Thyroid gland (tissue), 4 donors: ENCODE results near the gene POGK. TPM values are rescaled to one million over a fixed set of nuclear protein-coding genes. Genes with fewer than 3 reads are reported as not detected.

ENCODE experiments used
- DNase-seq, 2 donors: peaks; one replicate each; pipeline ENCODE4 v3.0.0-alpha.2; 2019
- H3K27ac ChIP-seq, 3 donors: fragments of 200-600 bp; sonication (generic); 1 replicate in 2 of 3; 2 replicates in 1 of 3; pipeline ENCODE4 v1.5.1; 2016 to 2019; ENCODE audit warnings: mild to moderate bottlenecking in 1 of 3, moderate library complexity in 1 of 3
- H3K27me3 ChIP-seq: fragments of 200-600 bp; sonication (generic); one replicate; pipeline ENCODE4 v1.5.1; 2019
- H3K36me3 ChIP-seq, 2 donors: fragments of 200-600 bp; sonication (generic); one replicate each; pipeline ENCODE4 v1.5.1; 2016 to 2019
- H3K4me1 ChIP-seq, 2 donors: fragments of 200-600 bp; sonication (generic); one replicate each; pipeline ENCODE4 v1.5.1; 2017 to 2019
- H3K4me3 ChIP-seq, 3 donors: fragments of 200-600 bp; sonication (generic); replicated peaks in 1 of 3; 1 replicate in 2 of 3; 2 replicates in 1 of 3; pipeline ENCODE4 v1.5.1; 2016; ENCODE audit warnings: mild to moderate bottlenecking in 1 of 3
- H3K9me3 ChIP-seq: fragments of 200-600 bp; sonication (generic); one replicate; pipeline ENCODE4 v1.5.1; 2017
- CTCF ChIP-seq, 6 experiments: fragments of 200-600 bp in 3 of 6; fragments of 450-650 bp in 3 of 6; sonication (generic) in 3 of 6; IDR thresholded peaks; one replicate each; pipeline ENCODE4 v1.5.1; 2016 to 2019; ENCODE audit warnings: antibody characterized with exemption in 6 of 6, mild to moderate bottlenecking in 2 of 6, inconsistent platforms in 1 of 6, moderate library complexity in 1 of 6
- POLR2A ChIP-seq, 2 donors: fragments of 450-650 bp; IDR thresholded peaks; one replicate each; pipeline ENCODE4 v1.6.1; 2017; ENCODE audit warnings: antibody characterized with exemption in 2 of 2, mild to moderate bottlenecking in 2 of 2, moderate library complexity in 1 of 2
- WGBS, 2 donors: methylation state at CpG; one replicate each; pipeline ENCODE4 v1.1.5; 2017; 5-methylcytosine and 5-hydroxymethylcytosine counted together
- intact Hi-C: fragments of 100-400 bp; cut with DNase I; formaldehyde crosslinking; loops from one replicate; pipeline ENCODE4 v1.15.1; 2023
- total RNA-seq, 4 donors: library from RNA; depleted of rRNA; stranded (reverse); fragments of >200 nt; gene quantifications; one replicate each; pipeline ENCODE4 v1.2.3, GENCODE V29; 2016

POGK gene
- total RNA-seq, 4 donors from 2014 or later, result 31.4 to 41.4 (median 33.7) TPM

GRCh38 chr1:166843769-166844596 is 4.7 kb downstream of the POGK start:
- H3K9me3 ChIP-seq, result no peaks in the 10 kb centered on the region
- H3K4me1 ChIP-seq, result peaks cover 14 to 28% of the 10 kb centered on the region in 2 donors
- H3K27ac ChIP-seq, result no peak overlapping the region
- peaks cover 45 to 51% of the 10 kb centered on the region in 2 donors for H3K36me3 ChIP-seq
- TF ChIP-seq POLR2A (IDR thresholded peaks at IDR 0.05), result no peak
- no peak for TF ChIP-seq CTCF (IDR thresholded peaks at IDR 0.05)
- intact Hi-C loops, result no loop called here
- 83 to 84% methylated on average over 7 of the region's 7 CpGs for WGBS, 2 donors
- no peak for DNase-seq
- no peaks in the 10 kb centered on the region for H3K27me3 ChIP-seq
- H3K4me3 ChIP-seq, result no peak overlapping the region

DNA sequence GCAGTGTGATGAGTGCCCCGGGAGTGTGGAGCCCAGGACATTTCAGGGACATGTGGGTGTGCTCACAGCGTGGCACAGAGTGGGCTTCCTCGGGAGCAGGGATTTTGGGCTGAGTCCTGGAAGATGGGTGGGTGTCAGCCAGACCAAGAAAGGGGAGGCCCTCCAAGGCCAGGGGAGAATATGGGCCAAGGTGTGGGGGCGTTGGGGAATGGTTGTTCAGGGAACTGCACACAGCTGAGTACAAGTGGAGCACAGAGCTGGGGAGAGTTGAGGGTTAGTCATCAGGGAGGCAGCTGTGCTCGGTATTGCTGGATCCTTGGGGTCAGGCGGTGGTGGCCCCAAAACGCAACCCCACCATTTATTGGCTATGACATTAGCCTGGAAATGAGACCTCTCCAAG is 5.5 kb downstream of the POGK start:
- TF ChIP-seq CTCF (IDR thresholded peaks at IDR 0.05) (no peak), POLR2A (IDR thresholded peaks at IDR 0.05) (no peak)
- no peak overlapping the region for H3K4me3 ChIP-seq
- H3K27me3 ChIP-seq, result no peaks in the 10 kb centered on the region
- 76 to 77% methylated on average over 7 of the region's 7 CpGs for WGBS, 2 donors
- intact Hi-C loops, result no loop called here
- H3K9me3 ChIP-seq, result no peaks in the 10 kb centered on the region
- no peak for DNase-seq
- H3K4me1 ChIP-seq, result peaks cover 14 to 28% of the 10 kb centered on the region in 2 donors
- H3K27ac ChIP-seq, result no peak overlapping the region
- peaks cover 53 to 59% of the 10 kb centered on the region in 2 donors for H3K36me3 ChIP-seq

GRCh38 chr1:166848193-166848592 is 8.9 kb downstream of the POGK start:
- H3K27ac ChIP-seq, result no peak overlapping the region
- no peak for TF ChIP-seq CTCF (IDR thresholded peaks at IDR 0.05)
- TF ChIP-seq POLR2A (IDR thresholded peaks at IDR 0.05), result no peak
- DNase-seq, result no peak
- H3K4me1 ChIP-seq, result peaks cover 0 to 7% of the 10 kb centered on the region in 2 donors
- H3K9me3 ChIP-seq, result no peaks in the 10 kb centered on the region
- no peak overlapping the region for H3K4me3 ChIP-seq
- intact Hi-C loops, result no loop called here
- H3K27me3 ChIP-seq, result no peaks in the 10 kb centered on the region
- peaks cover 51 to 64% of the 10 kb centered on the region in 2 donors for H3K36me3 ChIP-seq

- Histone ChIP-seq H3K27me3 (no peaks in the 10 kb centered on the region), H3K9me3 (no peaks in the 10 kb centered on the region), H3K27ac (no peak overlapping the region), H3K36me3 (peaks cover 42 to 57% of the 10 kb centered on the region in 2 donors), H3K4me1 (no peaks in the 10 kb centered on the region), H3K4me3 (no peak overlapping the region)
- no peak for TF ChIP-seq CTCF (IDR thresholded peaks at IDR 0.05)
- TF ChIP-seq POLR2A (IDR thresholded peaks at IDR 0.05), result no peak
- 97 to 98% methylated on average over 20 of the region's 20 CpGs for WGBS, 2 donors
- DNase-seq, result no peak
- intact Hi-C loops, result no loop called here
These were observed 9.9 kb downstream of the POGK start for GRCh38 chr1:166849135-166849534.

- Histone ChIP-seq H3K27me3 (no peaks in the 10 kb centered on the region), H3K36me3 (peaks cover 37% of the 10 kb centered on the region in 2 donors), H3K4me1 (peaks cover 8 to 10% of the 10 kb centered on the region in 2 donors), H3K27ac (no peak overlapping the region), H3K4me3 (no peak overlapping the region), H3K9me3 (no peaks in the 10 kb centered on the region)
- TF ChIP-seq POLR2A (IDR thresholded peaks at IDR 0.05) (no peak), CTCF (IDR thresholded peaks at IDR 0.05) (no peak)
- intact Hi-C loops, result no loop called here
- DNase-seq, result no peak
- 2 to 50% methylated on average over 1 of the region's 1 CpG for WGBS, 2 donors
These were observed 13.6 kb downstream of the POGK start for GRCh38 chr1:166852918-166853317.
